Astrocyte of the spinal cord (primary cell): ENCODE measurements around the gene PTPRN2.

ENCODE experiments used
- DNase-seq: peaks from one replicate; pipeline ENCODE4 v3.0.0; 2011; ENCODE audit warnings: low read depth, low spot score
- H3K4me3 ChIP-seq: 2 replicates; pipeline ENCODE4 v1.5.1; 2011; ENCODE audit warnings: low read depth, mild to moderate bottlenecking, low read length, moderate library complexity
- in situ Hi-C: cut with HindIII; loops from 2 replicates; pipeline ENCODE4 v1.10.0; 2017; ENCODE audit warnings: low sequenced_read_pairs
- TF ChIP-seq, protein P1 (sequence below): IDR thresholded peaks from 2 replicates; pipeline ENCODE4 v1.5.1; 2012; ENCODE audit warnings: low read depth, mild to moderate bottlenecking, low read length, inconsistent platforms

PTPRN2 gene

GRCh38 chr7:157969995-157970394, 617.6 kb downstream of the PTPRN2 start:
- H3K4me3 ChIP-seq = no peak overlapping the region
- in situ Hi-C loops = no loop called here
- no peak for DNase-seq
- TF ChIP-seq, protein P1, sequence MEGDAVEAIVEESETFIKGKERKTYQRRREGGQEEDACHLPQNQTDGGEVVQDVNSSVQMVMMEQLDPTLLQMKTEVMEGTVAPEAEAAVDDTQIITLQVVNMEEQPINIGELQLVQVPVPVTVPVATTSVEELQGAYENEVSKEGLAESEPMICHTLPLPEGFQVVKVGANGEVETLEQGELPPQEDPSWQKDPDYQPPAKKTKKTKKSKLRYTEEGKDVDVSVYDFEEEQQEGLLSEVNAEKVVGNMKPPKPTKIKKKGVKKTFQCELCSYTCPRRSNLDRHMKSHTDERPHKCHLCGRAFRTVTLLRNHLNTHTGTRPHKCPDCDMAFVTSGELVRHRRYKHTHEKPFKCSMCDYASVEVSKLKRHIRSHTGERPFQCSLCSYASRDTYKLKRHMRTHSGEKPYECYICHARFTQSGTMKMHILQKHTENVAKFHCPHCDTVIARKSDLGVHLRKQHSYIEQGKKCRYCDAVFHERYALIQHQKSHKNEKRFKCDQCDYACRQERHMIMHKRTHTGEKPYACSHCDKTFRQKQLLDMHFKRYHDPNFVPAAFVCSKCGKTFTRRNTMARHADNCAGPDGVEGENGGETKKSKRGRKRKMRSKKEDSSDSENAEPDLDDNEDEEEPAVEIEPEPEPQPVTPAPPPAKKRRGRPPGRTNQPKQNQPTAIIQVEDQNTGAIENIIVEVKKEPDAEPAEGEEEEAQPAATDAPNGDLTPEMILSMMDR = no peak

DNA sequence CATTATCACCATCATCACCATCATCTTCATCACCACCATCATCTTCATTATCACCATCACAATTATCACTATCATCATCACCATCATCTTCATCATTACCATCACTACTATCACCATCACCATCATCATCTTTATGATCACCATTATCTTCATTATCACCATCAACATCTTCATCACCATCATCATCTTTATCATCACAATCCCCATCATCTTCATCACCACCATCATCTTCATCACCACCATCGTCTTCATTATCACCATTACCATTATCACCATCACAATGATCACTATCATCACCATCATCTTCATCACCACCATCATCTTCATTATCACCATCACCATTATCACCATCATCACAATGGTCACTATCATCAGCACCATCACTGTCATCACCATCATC, 621.1 kb downstream of the PTPRN2 start:
- DNase-seq = no peak
- H3K4me3 ChIP-seq = no peak overlapping the region
- in situ Hi-C loops = no loop called here
- TF ChIP-seq, protein P1 = no peak

- TF ChIP-seq, protein P1 = no peak
- in situ Hi-C loops = no loop called here
Measured at GRCh38 chr7:157964521-157964920, 623.1 kb downstream of the PTPRN2 start.

GRCh38 chr7:157964016-157964415, 623.6 kb downstream of the PTPRN2 start:
- in situ Hi-C loops = no loop called here
- DNase-seq = no peak
- TF ChIP-seq, protein P1 = no peak
- H3K4me3 ChIP-seq = no peak overlapping the region

More at GRCh38 chr7:157964521-157964920, 623.1 kb downstream of the PTPRN2 start:
- DNase-seq = no peak
- no peak overlapping the region for H3K4me3 ChIP-seq

- no peak overlapping the region for H3K4me3 ChIP-seq
- TF ChIP-seq, protein P1 = no peak
- in situ Hi-C loops = no loop called here
- no peak for DNase-seq
Measured at GRCh38 chr7:157963526-157963925, 624.1 kb downstream of the PTPRN2 start.

DNA sequence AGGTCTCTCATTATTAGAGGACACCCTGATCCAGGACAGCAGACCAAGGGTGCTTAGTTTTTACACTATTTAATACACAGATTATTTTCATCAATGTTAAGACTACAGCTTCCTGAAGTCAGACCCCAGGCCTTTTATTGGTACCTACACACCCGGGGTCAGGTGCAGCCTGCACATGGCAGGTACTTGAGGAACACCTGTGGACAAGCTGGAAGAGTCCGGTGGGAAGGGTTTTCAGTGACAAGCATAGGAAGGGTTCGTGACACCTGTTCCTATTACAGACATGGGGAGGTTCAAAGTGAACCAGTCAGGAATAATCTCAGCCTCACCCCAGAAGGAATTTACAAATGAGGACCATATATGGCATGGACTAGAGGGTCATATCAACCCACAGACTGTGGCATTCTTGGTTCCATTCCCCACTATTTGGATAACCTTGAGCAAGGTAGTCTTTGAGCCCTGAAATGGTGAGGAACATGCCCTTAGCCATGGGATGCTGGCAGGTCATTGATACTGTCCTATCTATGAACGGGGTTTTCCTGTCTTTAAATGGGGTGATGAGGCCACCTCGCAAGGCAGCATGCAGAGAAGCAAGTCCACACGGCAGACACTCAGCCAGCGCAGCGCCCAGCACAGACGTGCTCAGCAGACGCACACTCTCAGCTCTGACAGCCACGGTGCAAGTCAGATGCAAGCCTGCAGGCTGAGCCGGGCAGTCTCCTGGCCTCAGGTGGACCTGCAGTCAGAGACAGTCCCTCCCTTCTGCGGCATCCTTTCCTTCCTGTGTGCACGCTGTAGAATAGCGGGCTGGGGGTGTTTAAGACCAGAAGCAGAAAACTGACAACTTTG, 624.9 kb downstream of the PTPRN2 start:
- no peak for DNase-seq
- in situ Hi-C loops = no loop called here
- TF ChIP-seq, protein P1 = no peak
- no peak overlapping the region for H3K4me3 ChIP-seq
